ENCODE results near the gene SERPINA6. TPM values are rescaled to one million over a fixed set of nuclear protein-coding genes. Genes with fewer than 3 reads are reported as not detected.

Gene SERPINA6
- polyA plus RNA-seq, 3 donors, result not detected

GRCh38 chr14:94360945-94361565, 37.9 kb upstream of the SERPINA6 start:
- no peak for TF ChIP-seq CTCF (IDR thresholded peaks at IDR 0.05)
- H3K27ac ChIP-seq (ENCODE audit: low read depth in 1 of 2, low read length in 2 of 2), result no peak overlapping the region
- H3K27me3 ChIP-seq (ENCODE audit: control insufficient read depth in 2 of 2, insufficient read depth in 2 of 2, low read length in 2 of 2), result peaks cover 4 to 6% of the 10 kb centered on the region in 2 donors
- no peaks in the 10 kb centered on the region for H3K36me3 ChIP-seq (replicated peaks in 1 of 2; ENCODE audit: control insufficient read depth in 1 of 2, insufficient read depth in 2 of 2, low read length in 2 of 2)
- H3K4me2 ChIP-seq (replicated peaks; ENCODE audit: extremely low read depth, low read length, poor library complexity, severe bottlenecking), result no peak overlapping the region
- peaks cover 3 to 13% (median 8%) of the 10 kb centered on the region in 3 donors for H3K27me3 Mint-ChIP-seq (ENCODE audit: low read depth in 3 of 3)
- H3K9ac ChIP-seq (ENCODE audit: insufficient read depth, low read length, poor library complexity, severe bottlenecking), result no peak overlapping the region
- DNase-seq, result no peak
- H3K79me2 ChIP-seq (ENCODE audit: insufficient read depth, low read length), result no peaks in the 10 kb centered on the region
- H3K9me3 ChIP-seq (replicated peaks in 1 of 2; ENCODE audit: control insufficient read depth in 1 of 2, insufficient read depth in 1 of 2, low read length in 2 of 2), result no peaks in the 10 kb centered on the region
- H3K9me3 Mint-ChIP-seq, result peaks cover 0 to 4% (median 0%) of the 10 kb centered on the region in 7 donors
- H3K4me3 ChIP-seq (replicated peaks in 1 of 3; ENCODE audit: low read depth in 2 of 3, low read length in 3 of 3), result no peak overlapping the region
- H3K36me3 Mint-ChIP-seq, result no peaks in the 10 kb centered on the region
- H3K27ac Mint-ChIP-seq, result no peak overlapping the region
- intact Hi-C loops (cut with micrococcal nuclease), result no loop called here
- no peaks in the 10 kb centered on the region for H3K4me1 ChIP-seq (ENCODE audit: control insufficient read depth in 1 of 2, insufficient read depth in 2 of 2, low read length in 2 of 2)
- peaks cover 4% of the 10 kb centered on the region for H3K4me1 Mint-ChIP-seq
- no peaks in the 10 kb centered on the region for H4K20me1 ChIP-seq (ENCODE audit: insufficient read depth, low read length)
- no peak overlapping the region for H2AFZ ChIP-seq (ENCODE audit: insufficient read depth, low read depth, low read length, poor library complexity, severe bottlenecking)
- 80% methylated on average over 2 of the region's 7 CpGs for WGBS (ENCODE audit: insufficient coverage)
- H3K4me3 Mint-ChIP-seq, result no peak overlapping the region

DNA sequence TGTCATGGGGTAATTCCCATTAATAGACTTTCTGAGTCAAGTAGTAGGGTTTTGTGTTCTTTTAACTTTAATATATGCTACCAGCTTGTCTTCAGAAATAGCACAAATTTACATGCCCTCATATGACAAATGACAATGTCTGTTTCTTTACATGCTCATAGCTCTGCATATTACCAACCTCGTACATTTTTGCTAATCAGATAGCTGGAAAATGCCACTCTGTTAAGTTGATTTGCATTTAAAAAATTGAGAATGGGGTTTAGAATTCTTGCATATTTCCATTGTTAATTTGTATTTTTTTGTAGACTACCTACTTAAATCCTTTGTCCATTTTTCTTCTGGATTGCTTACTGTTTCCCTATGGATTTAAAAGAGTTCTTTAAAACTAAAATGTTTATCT, 34.0 kb upstream of the SERPINA6 start:
- Histone ChIP-seq H3K79me2 (ENCODE audit: insufficient read depth, low read length) (no peaks in the 10 kb centered on the region), H3K36me3 (replicated peaks in 1 of 2; ENCODE audit: control insufficient read depth in 1 of 2, insufficient read depth in 2 of 2, low read length in 2 of 2) (no peaks in the 10 kb centered on the region), H3K4me3 (replicated peaks in 1 of 3; ENCODE audit: low read depth in 2 of 3, low read length in 3 of 3) (no peak overlapping the region), H3K27ac (ENCODE audit: low read depth in 1 of 2, low read length in 2 of 2) (no peak overlapping the region), H2AFZ (ENCODE audit: insufficient read depth, low read depth, low read length, poor library complexity, severe bottlenecking) (no peak overlapping the region), H4K20me1 (ENCODE audit: insufficient read depth, low read length) (no peaks in the 10 kb centered on the region), H3K9me3 (replicated peaks in 1 of 2; ENCODE audit: control insufficient read depth in 1 of 2, insufficient read depth in 1 of 2, low read length in 2 of 2) (no peaks in the 10 kb centered on the region), H3K4me1 (ENCODE audit: control insufficient read depth in 1 of 2, insufficient read depth in 2 of 2, low read length in 2 of 2) (peaks cover 0 to 2% of the 10 kb centered on the region in 2 donors), H3K9ac (ENCODE audit: insufficient read depth, low read length, poor library complexity, severe bottlenecking) (no peak overlapping the region), H3K4me2 (replicated peaks; ENCODE audit: extremely low read depth, low read length, poor library complexity, severe bottlenecking) (no peak overlapping the region), H3K27me3 (ENCODE audit: control insufficient read depth in 2 of 2, insufficient read depth in 2 of 2, low read length in 2 of 2) (peaks cover 16 to 20% of the 10 kb centered on the region in 2 donors)
- Mint-ChIP-seq H3K27me3 (ENCODE audit: low read depth in 3 of 3) (peaks cover 15 to 23% (median 17%) of the 10 kb centered on the region in 3 donors), H3K4me3 (no peak overlapping the region), H3K9me3 (peaks cover 0 to 4% (median 0%) of the 10 kb centered on the region in 7 donors), H3K4me1 (peaks cover 8% of the 10 kb centered on the region), H3K27ac (no peak overlapping the region), H3K36me3 (no peaks in the 10 kb centered on the region)
- WGBS (ENCODE audit: insufficient coverage), result no CpG with 5 or more reads among the region's 1 CpG
- intact Hi-C loops (cut with micrococcal nuclease), result loop anchor here (5.0 kb wide), 2 partner anchors 60 to 130 kb away; no protein-coding TSS in a partner anchor
- TF ChIP-seq CTCF (IDR thresholded peaks at IDR 0.05), result no peak
- no peak for DNase-seq

Measured in CD14-positive monocyte (primary cell).